ENCODE data around the gene MYBBP1A.

The MYBBP1A gene

GRCh38 chr17:4574448-4575045, 19.4 kb upstream of the MYBBP1A start:
- H3K27ac ChIP-seq = no peak overlapping the region
- TF ChIP-seq ZFX (IDR thresholded peaks at IDR 0.05; ENCODE audit: borderline replicate concordance) (no peak), CTCF (IDR thresholded peaks at IDR 0.05) (no peak)

GRCh38 chr17:4573669-4574068, 18.5 kb upstream of the MYBBP1A start:
- H3K27ac ChIP-seq = no peak overlapping the region
- TF ChIP-seq ZFX (IDR thresholded peaks at IDR 0.05; ENCODE audit: borderline replicate concordance) (no peak), CTCF (IDR thresholded peaks at IDR 0.05) (no peak)

DNA sequence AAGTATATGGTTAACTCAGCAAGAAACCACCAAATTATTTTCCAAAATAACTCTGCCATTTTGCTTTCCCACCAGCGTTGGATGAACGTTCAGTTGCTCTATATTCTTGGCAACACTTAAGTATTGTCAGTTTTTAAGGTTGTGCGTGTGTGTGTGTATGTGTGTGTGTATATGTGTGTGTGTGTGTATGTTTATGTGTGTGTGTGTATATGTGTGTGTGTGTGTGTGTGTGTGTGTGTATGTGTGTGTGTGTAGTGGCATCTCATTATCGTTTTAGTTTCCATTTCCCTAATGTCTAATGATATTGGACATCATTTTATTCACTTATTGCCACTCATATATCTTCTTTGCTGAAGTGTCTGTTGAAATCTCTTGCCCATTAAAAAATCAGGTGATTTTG, 17.9 kb upstream of the MYBBP1A start:
- H3K27ac ChIP-seq = no peak overlapping the region
- TF ChIP-seq ZFX (IDR thresholded peaks at IDR 0.05; ENCODE audit: borderline replicate concordance) = no peak
- no peak for TF ChIP-seq CTCF (IDR thresholded peaks at IDR 0.05)

DNA sequence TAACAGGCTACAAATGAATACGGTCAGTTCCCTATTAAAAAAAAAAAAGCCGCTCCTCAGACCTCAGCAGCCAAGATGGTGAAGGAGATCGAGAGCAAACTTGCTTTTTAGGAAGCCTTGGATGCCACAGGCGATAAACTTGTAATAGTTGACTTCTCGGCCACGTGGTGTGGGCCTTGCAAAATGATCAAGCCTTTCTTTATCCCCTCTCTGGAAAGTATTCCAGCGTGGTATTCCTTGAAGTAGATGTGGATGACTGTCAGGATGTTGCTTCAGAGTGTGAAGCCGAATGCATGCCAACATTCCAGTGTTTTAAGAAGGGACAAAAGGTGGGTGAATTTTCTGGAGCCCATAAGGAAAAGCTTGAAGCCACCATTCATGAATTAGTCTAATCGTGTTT, 16.9 kb upstream of the MYBBP1A start:
- no peak overlapping the region for H3K27ac ChIP-seq
- no peak for TF ChIP-seq ZFX (IDR thresholded peaks at IDR 0.05; ENCODE audit: borderline replicate concordance)
- no peak for TF ChIP-seq CTCF (IDR thresholded peaks at IDR 0.05)

DNA sequence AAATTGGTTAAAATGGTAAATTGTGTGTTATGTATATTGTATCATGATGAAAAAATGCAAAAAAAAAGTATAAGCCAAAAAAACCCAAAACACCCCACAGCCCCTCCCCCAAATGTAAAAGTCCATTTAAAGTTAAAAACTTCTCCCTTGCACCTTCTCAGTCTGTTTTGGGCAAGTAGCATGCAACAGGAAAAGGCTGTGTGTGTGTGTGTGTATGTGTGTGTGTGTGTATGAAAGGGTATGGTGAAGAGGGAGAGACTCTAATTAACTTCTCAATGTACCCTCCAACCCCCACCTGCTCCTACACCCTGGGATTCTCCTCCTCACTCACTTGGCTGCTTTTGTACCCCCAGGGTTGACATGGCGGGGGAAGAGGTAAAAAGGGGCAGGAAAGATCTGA, 14.4 kb upstream of the MYBBP1A start:
- TF ChIP-seq CTCF (IDR thresholded peaks at IDR 0.05) (no peak), ZFX (IDR thresholded peaks at IDR 0.05; ENCODE audit: borderline replicate concordance) (no peak)
- H3K27ac ChIP-seq = no peak overlapping the region

DNA sequence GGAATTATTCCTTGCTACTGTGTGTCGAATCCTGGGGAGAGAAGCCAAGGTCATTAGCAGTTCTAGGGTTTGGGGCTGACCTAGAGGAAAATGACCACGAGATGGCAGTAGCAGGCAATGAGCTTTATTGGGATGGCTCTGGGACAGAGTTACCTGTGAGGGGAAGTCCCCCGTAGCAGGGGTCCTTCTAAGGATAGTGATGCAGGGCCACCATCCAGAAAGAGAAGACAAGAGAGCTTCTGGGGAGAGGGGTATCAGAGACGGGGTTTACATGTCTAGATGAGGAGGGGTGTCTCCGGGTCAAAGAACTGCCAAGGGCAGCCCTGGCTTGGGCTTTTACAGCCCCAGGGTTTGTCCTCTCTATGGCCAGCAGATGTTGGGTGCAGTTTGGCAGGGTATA, 11.6 kb upstream of the MYBBP1A start:
- no peak for TF ChIP-seq ZFX (IDR thresholded peaks at IDR 0.05; ENCODE audit: borderline replicate concordance)
- peak; percentile 87 for TF ChIP-seq CTCF (IDR thresholded peaks at IDR 0.05)
- no peak overlapping the region for H3K27ac ChIP-seq

DNA sequence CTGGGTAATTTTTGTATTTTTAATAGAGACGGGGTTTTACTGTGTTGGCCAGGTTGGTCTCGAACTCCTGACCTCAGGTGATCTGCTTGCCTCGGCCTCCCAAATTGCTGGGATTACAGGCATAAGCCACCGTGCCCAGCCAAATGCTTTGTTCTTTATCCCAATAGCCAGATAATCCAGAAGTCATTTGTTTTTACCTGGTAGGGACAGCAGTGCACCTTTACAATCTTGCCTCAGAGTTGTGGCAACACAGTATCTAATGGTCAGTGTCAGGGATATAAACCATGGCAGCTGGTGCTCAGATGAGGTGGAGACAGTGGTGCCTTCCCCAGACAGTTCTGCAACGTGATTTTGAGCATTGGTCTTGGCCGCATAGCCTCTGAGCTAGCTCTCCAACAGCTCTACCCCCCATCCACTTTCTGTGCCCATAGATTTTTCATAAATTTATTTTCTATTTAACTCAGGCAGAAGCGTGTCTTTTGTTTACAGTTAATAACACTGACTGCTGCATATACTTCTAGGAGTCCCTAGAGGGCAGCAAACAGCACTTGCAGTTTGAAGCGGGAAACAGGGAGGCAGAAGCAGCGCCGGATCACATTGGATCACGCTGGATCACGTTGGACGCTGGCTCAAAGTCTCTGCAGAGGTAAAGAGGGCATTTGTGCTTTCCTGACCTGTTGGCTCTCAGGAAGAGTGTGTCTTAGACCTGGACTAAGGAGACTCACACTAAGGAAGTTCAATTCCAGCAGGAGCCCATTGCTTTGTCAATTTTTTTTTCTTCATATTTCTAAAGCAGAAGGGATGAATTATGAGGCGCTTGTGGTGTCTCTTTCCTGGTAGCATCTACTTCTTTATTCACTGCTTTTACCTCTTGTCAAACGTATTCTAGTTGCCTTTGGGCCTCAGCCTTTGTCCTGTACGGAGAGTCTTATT, 10.3 kb upstream of the MYBBP1A start:
- H3K27ac ChIP-seq = 0 out of 2 replicates have a peak overlapping the region, but pooled peaks have one; percentile 4
- TF ChIP-seq CTCF (IDR thresholded peaks at IDR 0.05) (peak; percentile 96), ZFX (IDR thresholded peaks at IDR 0.05; ENCODE audit: borderline replicate concordance) (no peak)

Measured in 22Rv1 (cell line).